NCI-H2227 treated with DMSO at 0.1 percent for 48 hours (cell line): ENCODE measurements around the gene SART1.
"Not testable (repeated sequence)": the region's sequence is repeated elsewhere in the genome, so short reads cannot be mapped to it uniquely, and the experiment has no call there.

Source experiments
- DNase-seq: peaks from one replicate; lab custom pipeline; 2025; lab: John Stamatoyannopoulos, UW

The SART1 gene

DNA sequence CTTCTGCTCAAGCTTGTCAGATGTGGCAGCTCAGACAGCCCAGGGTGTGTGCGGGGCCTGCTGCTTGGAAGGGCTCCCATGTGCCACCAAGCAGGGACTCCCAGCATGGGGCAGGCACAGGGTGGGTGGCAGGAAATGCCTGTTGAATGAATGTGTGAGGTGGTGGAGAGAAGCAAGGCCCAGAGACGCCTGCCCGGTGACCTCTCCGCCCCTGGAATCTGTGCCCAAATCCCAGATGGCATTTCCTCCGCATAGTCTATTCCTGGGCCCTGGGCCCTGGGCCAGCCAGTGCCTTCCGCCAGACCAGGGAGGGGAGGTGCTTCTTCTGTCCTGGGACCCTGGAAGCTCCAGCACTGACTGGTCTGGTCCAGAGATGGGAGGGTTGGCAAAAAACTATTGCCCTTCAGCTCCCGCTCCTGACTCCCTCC is 53.9 kb downstream of the SART1 start:
- DNase-seq, result no peak

DNA sequence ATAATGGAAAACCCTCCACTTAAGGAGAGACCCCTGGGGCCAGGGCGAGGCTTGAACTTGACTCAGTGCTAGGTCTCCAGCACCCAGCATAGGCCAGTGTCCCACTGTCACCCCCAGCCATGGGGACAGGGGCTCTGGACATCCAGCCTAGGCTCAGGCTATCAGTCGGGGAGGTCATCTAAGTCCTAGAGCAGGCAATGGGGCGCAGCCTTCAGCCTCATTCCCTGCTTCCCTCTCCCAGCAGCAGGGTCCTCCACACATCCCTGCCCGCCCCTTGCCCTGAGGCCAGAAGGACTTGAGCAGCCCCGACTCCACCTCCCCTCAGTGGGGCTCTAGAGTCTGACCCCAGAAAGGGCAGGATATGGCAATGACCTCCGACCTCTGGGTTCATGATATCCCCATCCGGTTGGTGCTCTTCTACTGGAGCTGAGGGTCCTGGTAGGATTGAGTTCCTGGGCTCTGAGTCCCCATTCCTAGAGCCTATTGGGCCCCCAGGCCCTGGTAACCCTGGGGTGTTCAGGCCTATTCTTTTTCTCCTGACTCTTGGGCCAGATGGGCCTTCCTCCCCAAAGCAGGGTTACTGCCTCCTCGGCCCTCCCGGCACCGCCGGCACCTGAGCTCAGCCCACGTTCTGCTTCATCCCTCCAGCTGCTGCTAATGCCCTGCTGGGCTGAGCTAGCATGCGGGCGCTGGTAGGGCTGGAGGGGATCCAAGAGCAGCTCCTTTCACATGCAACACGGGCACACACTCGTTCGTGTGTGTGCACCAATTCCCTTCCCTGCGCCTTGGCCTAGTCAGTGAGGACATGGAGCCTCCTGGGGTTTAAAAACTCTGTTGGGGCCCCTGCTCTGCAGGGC is 54.6 kb downstream of the SART1 start:
- DNase-seq, result no peak

DNA sequence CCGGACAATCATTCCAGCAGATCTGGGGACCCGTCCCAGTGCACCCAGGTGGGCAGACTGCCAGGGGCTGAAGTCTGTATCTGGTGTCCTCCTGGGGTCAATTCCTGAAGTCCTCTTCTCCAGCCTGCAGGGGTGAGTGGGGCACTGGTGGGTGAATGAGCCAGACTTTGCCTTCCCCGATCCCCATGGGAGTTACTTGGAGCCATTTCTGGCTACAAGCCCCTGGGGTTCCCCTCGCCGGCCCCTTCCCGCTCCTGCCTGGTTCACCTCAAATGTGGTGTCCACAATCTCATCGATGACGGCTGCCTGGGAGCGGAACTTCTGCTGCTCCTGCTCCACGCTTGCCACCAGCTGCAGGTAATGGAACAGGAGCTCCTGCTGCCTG is 55.3 kb downstream of the SART1 start:
- DNase-seq, result no peak

GRCh38 chr11:66017321-66017720 is 55.8 kb downstream of the SART1 start:
- DNase-seq, result no peak

DNA sequence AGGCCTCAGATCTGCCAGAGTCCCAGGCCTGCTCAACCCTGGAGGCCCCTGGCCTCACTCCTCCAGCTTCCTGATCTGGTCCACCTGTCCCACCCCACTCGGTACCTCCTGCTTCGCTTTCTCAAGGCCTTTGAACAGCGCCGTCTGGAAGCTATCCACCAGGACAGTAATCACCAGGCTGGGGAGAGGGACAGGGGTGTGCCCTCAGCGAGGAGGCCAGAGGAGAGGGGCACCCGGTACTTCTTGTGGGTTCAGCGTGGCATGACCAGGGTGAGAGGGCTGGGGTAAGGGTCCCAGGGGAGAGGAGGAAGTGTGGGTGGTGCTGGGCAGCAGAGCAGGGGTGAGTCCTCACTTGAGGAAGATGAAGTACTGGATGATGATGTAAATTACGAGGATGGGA is 58.7 kb downstream of the SART1 start:
- DNase-seq, result no peak

DNA sequence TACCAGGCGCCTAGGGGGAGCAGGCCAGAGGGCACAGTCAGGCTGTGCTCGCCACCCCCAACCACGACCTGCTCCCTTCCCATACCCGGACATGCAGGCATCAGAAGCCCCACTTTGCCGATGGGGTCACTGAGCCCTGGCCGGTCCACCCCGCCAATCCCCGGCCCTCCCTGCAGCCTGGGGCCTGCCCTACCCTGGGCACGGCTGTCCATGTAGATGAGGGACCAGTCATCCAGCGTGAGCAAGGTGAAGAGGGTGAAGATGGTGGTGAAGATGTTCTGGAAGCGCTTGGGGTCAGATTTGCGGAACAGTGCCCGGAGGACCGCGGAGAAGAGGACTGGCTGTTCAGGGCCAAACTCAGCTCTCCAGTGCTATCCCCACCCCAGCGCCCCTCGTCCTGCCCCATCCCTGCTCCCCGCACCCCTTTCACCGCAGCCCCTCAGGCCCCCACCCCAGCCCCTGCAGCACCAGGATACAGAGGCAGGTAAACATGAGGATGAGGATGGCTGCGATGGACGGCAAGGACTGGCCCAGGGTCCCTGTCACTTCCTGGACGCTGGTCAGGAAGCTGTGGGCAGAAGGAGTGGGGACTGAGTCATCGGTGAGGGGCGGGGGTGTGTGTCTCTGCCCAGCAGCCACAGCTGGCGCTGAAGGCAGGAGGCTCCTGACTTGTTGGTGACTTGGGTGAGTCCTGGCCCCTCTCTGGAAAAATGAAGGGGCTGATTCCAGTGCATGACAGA is 59.3 kb downstream of the SART1 start:
- no peak for DNase-seq

DNA sequence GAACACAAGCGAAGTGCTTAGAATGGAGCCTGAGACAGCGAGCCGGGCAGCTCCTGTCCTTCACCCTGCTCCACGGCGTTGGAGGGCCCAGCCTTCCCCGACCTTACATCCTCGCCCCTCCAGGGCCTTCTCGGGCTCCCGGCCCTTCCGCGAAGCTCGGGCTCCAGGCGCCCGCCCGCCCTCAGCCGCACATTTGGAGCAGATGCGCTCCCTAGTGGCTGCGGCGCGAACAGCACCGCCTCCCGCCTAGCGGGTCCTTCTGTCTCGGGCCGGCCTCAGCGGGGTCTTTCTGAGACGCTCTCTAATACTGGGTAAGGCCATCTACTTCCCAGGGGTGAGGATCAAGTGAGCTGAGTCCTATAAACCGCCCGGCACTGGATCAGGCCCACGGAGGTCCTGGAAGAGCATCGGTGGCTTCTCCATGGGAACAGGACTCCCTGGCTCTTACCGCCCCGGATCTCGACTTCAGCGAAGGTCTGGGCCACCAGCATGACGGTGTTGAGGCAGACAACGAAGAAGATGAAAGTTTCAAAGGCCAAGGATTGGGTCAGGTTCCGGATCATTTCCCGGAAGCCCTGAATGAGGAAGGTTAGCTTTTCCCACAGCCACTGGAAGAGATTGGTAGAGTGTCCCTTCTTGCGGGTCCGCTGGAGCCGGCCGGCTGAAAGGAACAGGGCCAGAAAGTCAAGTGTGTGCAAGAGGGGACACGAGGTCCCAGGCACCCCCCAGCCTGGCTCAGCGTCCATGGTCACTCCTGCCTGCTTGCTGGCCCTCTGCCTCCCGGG is 61.1 kb downstream of the SART1 start:
- DNase-seq, result peak; percentile 52

DNA sequence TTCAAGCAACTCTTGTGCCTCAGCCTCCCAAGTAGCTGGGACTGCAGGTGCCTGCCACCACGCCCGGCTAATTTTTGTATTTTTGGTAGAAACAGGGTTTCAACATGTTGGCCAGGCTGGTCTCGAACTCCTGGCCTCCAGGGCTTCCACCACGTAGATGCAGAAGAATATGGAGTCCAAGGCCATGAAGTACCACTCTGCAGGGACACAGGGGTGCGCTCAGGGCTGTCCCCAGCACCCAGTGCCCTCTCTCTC is 61.6 kb downstream of the SART1 start:
- not testable (repeated sequence) for DNase-seq

- DNase-seq, result no peak
Observed at GRCh38 chr11:66026017-66026529, 64.5 kb downstream of the SART1 start, which contains the start of gene CATSPER1. Gene CATSPER1, minus strand, starts transcription at chr11:66026479. Its CDS starts 100 bp downstream, at chr11:66026379.
